Psoas muscle (tissue), 8 donors: ENCODE measurements around the gene NUP98. TPM values are rescaled to one million over a fixed set of nuclear protein-coding genes. Genes with fewer than 3 reads are reported as not detected.

ENCODE experiments used
- ATAC-seq, 4 donors: fragments of 200-7000 bp; cut with Tn5 transposase; one replicate each; pipeline ENCODE4 v1.9.1; 2020; ENCODE audit warnings: moderate library complexity in 3 of 4, mild to moderate bottlenecking in 2 of 4
- DNase-seq, 2 donors: peaks; one replicate each; pipeline ENCODE4 v3.0.0-alpha.2; 2020
- H3K27ac ChIP-seq: fragments of 200-600 bp; one replicate; pipeline ENCODE4 v1.8.0; 2022
- H3K27me3 ChIP-seq, 3 donors: fragments of 200-600 bp in 1 of 3; one replicate each; pipeline versions ENCODE4 v1.6.1 to v1.8.0; 2013 to 2022; ENCODE audit warnings: low read length in 2 of 3, mild to moderate bottlenecking in 2 of 3, moderate library complexity in 1 of 3; ENCODE audit not compliant: insufficient read depth in 3 of 3
- H3K36me3 ChIP-seq, 2 donors: fragments of 200-600 bp in 1 of 2; one replicate each; pipeline versions ENCODE4 v1.6.1 to v1.8.0; 2013 to 2022; ENCODE audit warnings: low read depth in 1 of 2, mild to moderate bottlenecking in 1 of 2, moderate library complexity in 1 of 2; ENCODE audit not compliant: insufficient read depth in 1 of 2
- H3K4me1 ChIP-seq: fragments of 200-600 bp; one replicate; pipeline ENCODE4 v1.8.0; 2022
- H3K4me3 ChIP-seq: fragments of 200-600 bp; one replicate; pipeline ENCODE4 v1.8.0; 2022; ENCODE audit warnings: mild to moderate bottlenecking
- H3K9me3 ChIP-seq: fragments of 200-600 bp; one replicate; pipeline ENCODE4 v1.8.0; 2022
- WGBS, 3 donors: extraction: QIAGEN DNeasy Blood & Tissue Kit; methylation state at CpG; one replicate each; pipeline versions ENCODE4 v1.1.6 to v1.1.7; 2013; 5-methylcytosine and 5-hydroxymethylcytosine counted together
- intact Hi-C, 2 donors: fragments of 100-400 bp; cut with DNase I; formaldehyde crosslinking; loops; one replicate each; pipeline versions ENCODE4 v1.11.0 to v1.14.2; 2022
- polyA plus RNA-seq, 3 donors: library from polyadenylated mRNA; stranded (reverse); fragments of 200-250 nt; gene quantifications; one replicate each; pipeline ENCODE4 v1.2.3, GENCODE V29; 2013
- total RNA-seq, 4 donors: library from RNA; stranded (reverse); fragmentation: NEBNext Ultra II Directional in 2 of 4; extraction: Animal tissue kit (Norgen Biotek cat#: 25700) in 2 of 4; gene quantifications; one replicate each; pipeline versions ENCODE4 v1.2.1 to v1.2.4, GENCODE V29; 2021 to 2023
- TF ChIP-seq, protein P1 (sequence below): fragments of 200-600 bp; IDR thresholded peaks from one replicate; pipeline ENCODE4 v1.8.0; 2022; ENCODE audit warnings: antibody characterized with exemption
- donor health status: healthy with polysubstance abuse.
- donor health status: DM: no; HTN: no; CAD: no; lungs with moderate emphysema.
- donor health status: Bipolar disorder and iron deficiency.
- donor health status: healthy.
- donor health status: DM: yes; HTN: yes; CAD: no.
- donor health status: DM: no; HTN: no; CAD: no.
- donor health status: DM: no; HTN: no; CAD: no.
- donor health status: DM: yes; HTN: yes; CAD: no.

Gene NUP98
- total and polyA plus RNA-seq, 7 donors, result 25.9 to 85.1 (median 59.3) TPM

- intact Hi-C loops, result loop anchor here (5.0 kb wide), 1 partner anchor 37 kb away; no protein-coding TSS in a partner anchor
Observed at GRCh38 chr11:3764266-3764665, 33.1 kb downstream of the NUP98 start.

GRCh38 chr11:3755151-3755550, 42.2 kb downstream of the NUP98 start:
- ATAC-seq (no peak), DNase-seq (no peak)
- Histone ChIP-seq H3K27me3 (no peaks in the 10 kb centered on the region), H3K4me3 (no peak overlapping the region), H3K36me3 (peaks cover 10 to 100% of the 10 kb centered on the region in 2 donors), H3K9me3 (no peaks in the 10 kb centered on the region), H3K27ac (no peak overlapping the region), H3K4me1 (no peaks in the 10 kb centered on the region)
- intact Hi-C loops, result loop anchor here in 1 of 2 donors (10.0 kb wide), 1 partner anchor 60 kb away; no protein-coding TSS in a partner anchor
- WGBS, 3 donors, result 76 to 93% (median 86%) methylated on average over 6 of the region's 6 CpGs
- TF ChIP-seq, protein P1, sequence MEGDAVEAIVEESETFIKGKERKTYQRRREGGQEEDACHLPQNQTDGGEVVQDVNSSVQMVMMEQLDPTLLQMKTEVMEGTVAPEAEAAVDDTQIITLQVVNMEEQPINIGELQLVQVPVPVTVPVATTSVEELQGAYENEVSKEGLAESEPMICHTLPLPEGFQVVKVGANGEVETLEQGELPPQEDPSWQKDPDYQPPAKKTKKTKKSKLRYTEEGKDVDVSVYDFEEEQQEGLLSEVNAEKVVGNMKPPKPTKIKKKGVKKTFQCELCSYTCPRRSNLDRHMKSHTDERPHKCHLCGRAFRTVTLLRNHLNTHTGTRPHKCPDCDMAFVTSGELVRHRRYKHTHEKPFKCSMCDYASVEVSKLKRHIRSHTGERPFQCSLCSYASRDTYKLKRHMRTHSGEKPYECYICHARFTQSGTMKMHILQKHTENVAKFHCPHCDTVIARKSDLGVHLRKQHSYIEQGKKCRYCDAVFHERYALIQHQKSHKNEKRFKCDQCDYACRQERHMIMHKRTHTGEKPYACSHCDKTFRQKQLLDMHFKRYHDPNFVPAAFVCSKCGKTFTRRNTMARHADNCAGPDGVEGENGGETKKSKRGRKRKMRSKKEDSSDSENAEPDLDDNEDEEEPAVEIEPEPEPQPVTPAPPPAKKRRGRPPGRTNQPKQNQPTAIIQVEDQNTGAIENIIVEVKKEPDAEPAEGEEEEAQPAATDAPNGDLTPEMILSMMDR, result no peak

More at GRCh38 chr11:3764266-3764665, 33.1 kb downstream of the NUP98 start:
- Histone ChIP-seq H3K4me3 (no peak overlapping the region), H3K27me3 (no peaks in the 10 kb centered on the region), H3K9me3 (no peaks in the 10 kb centered on the region), H3K4me1 (no peaks in the 10 kb centered on the region), H3K36me3 (peaks cover 14 to 100% of the 10 kb centered on the region in 2 donors), H3K27ac (no peak overlapping the region)
- WGBS, 3 donors, result 96 to 100% (median 99%) methylated on average over 4 of the region's 4 CpGs
- DNase-seq, result no peak
- TF ChIP-seq, protein P1, result no peak
- no peak for ATAC-seq

DNA sequence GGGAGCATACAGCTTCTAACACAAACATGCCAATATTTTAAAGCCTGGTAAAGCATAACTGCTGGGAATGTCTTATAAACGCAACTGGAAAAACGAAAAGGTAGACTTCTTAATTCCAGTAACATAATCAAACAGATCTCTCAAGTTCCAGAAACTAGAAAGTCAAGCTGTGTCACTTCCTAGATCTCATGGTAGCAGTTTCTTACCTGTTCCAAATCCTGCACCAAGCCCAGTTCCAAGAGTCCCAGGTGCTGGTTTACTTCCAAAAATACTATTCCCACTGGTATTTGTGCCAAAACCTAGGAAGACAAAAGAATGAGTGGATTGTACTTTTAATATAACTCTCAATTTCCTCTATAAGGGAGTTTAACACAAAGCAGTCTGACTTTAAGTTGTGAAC, 44.2 kb downstream of the NUP98 start:
- intact Hi-C loops, result loop anchor here in 1 of 2 donors (10.0 kb wide), 1 partner anchor 58 kb away; no protein-coding TSS in a partner anchor
- TF ChIP-seq, protein P1, result no peak
- 89 to 91% (median 91%) methylated on average over 2 of the region's 2 CpGs for WGBS, 3 donors
- peaks cover 9 to 98% of the 10 kb centered on the region in 2 donors for H3K36me3 ChIP-seq
- no peaks in the 10 kb centered on the region for H3K4me1 ChIP-seq
- no peak overlapping the region for H3K27ac ChIP-seq
- DNase-seq, result no peak
- H3K4me3 ChIP-seq, result no peak overlapping the region
- ATAC-seq, result no peak
- H3K9me3 ChIP-seq, result no peaks in the 10 kb centered on the region
- no peaks in the 10 kb centered on the region for H3K27me3 ChIP-seq

DNA sequence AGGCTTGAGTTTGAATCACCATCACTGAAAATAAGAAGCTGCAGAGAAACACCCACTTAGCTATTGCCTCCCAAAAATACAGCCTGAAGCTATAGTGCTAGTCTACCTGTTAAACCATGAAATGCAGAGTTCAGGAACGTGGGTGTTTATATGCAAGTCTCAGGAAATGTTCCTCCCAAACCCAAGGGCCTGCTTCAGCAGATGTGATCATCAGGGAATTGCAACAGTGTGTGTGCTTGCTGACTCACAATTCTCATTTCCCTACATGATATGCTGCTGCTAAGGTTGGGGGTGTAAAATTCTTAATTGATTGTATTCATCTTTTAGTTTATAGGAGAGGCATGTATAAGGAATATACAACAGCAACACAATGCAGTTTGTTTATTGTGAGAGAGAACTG, 49.6 kb downstream of the NUP98 start:
- intact Hi-C loops, result no loop called here
- WGBS, 3 donors, result 57 to 76% (median 65%) methylated on average over 1 of the region's 1 CpG
- TF ChIP-seq, protein P1, result no peak
- Histone ChIP-seq H3K4me3 (no peak overlapping the region), H3K36me3 (peaks cover 7 to 98% of the 10 kb centered on the region in 2 donors), H3K27me3 (no peaks in the 10 kb centered on the region), H3K4me1 (no peaks in the 10 kb centered on the region), H3K27ac (no peak overlapping the region), H3K9me3 (no peaks in the 10 kb centered on the region)
- ATAC-seq, result peak in 3 of 4 donors; percentile 42 to 60 (median 48)
- DNase-seq, result no peak

- ATAC-seq (no peak), DNase-seq (no peak)
- Histone ChIP-seq H3K4me3 (no peak overlapping the region), H3K27me3 (no peaks in the 10 kb centered on the region), H3K27ac (no peak overlapping the region), H3K4me1 (no peaks in the 10 kb centered on the region), H3K36me3 (peaks cover 4 to 96% of the 10 kb centered on the region in 2 donors), H3K9me3 (no peaks in the 10 kb centered on the region)
- TF ChIP-seq, protein P1, result no peak
- 88 to 91% (median 88%) methylated on average over 5 of the region's 5 CpGs for WGBS, 3 donors
- intact Hi-C loops, result no loop called here
Observed at GRCh38 chr11:3745161-3745560, 52.2 kb downstream of the NUP98 start.
